AG04450 (cell line): ENCODE results near the gene EXOC1. TPM values are rescaled to one million over a fixed set of nuclear protein-coding genes. Genes with fewer than 3 reads are reported as not detected.

ENCODE experiments used
- CTCF ChIA-PET: fragments of 300-600, 350-600 bp; formaldehyde crosslinking; extraction: SDS; loops from one replicate; lab custom pipeline; 2022; ENCODE audit warnings: antibody characterized with exemption, inconsistent platforms; lab: Charles Lee
- POLR2A ChIA-PET: fragments of 350-600 bp; formaldehyde crosslinking; extraction: SDS; loops from one replicate; lab custom pipeline; 2021; ENCODE audit warnings: antibody characterized with exemption, inconsistent platforms; lab: Yijun Ruan, JAX
- DNase-seq: peaks from one replicate; pipeline ENCODE4 v3.0.0-alpha.2; 2011; ENCODE audit warnings: low read depth, low spot score
- H3K27ac ChIP-seq: one replicate; pipeline ENCODE4 v1.5.1; 2012; ENCODE audit warnings: low read depth, low read length, control low read depth
- H3K27me3 ChIP-seq: one replicate; pipeline ENCODE4 v1.6.0; 2012; ENCODE audit warnings: low read length; ENCODE audit not compliant: control insufficient read depth, insufficient read depth
- H3K4me3 ChIP-seq: 2 replicates; pipeline ENCODE4 v1.5.1; 2011; ENCODE audit warnings: mild to moderate bottlenecking, low read depth, low read length, control low read depth
- H3K9me3 ChIP-seq: 2 replicates; pipeline ENCODE4 v1.5.1; 2012; ENCODE audit warnings: low read length; ENCODE audit not compliant: control insufficient read depth, insufficient read depth
- CTCF ChIP-seq: IDR thresholded peaks from 2 replicates; pipeline ENCODE4 v1.5.1; 2011; ENCODE audit warnings: low read depth, low read length, control low read depth, inconsistent platforms
- polyA plus RNA-seq: library from polyadenylated mRNA; depleted of rRNA; stranded (reverse); fragments of >200 nt; gene quantifications from 2 replicates; pipeline ENCODE4 v1.2.3, GENCODE V29; 2011

Gene EXOC1
- polyA plus RNA-seq, 1 experiment = 35.2 TPM

DNA sequence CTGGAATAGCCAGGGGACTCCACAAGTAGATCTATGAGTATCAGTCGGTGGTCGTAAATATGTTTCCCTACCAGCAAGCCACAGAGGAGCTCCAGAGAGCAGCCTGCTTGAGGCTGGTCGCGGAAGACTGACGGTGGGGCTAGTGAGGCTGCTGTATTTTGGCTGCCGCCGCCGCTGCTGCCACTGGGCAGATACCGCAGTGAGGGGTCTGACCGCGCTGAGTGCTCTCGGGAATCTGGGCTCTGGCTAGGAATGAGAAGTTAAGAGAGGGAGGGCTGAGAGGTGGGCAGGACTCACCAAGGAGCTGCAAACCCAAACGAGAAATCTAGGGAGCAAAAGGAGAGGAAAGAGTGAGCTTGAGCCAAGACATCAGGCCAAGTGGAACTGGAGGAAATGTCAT is 33.8 kb upstream of the EXOC1 start, which contains the start of gene EXOC1L:
Gene EXOC1L, plus strand, starts transcription at position 157 of the 400 bp plus-strand sequence. Its CDS starts 237 bp downstream, at position 394.
- POLR2A ChIA-PET = no interaction called here
- H3K9me3 ChIP-seq = no peaks in the 10 kb centered on the region
- 0 out of 2 replicates have a peak, but pooled peaks have one; percentile 8 for TF ChIP-seq CTCF
- CTCF ChIA-PET = no interaction called here
- H3K4me3 ChIP-seq = 0 out of 2 replicates have a peak within 1 kb of the TSS, but pooled peaks have one; percentile 7
- no peak within 1 kb of the TSS for H3K27ac ChIP-seq
- H3K27me3 ChIP-seq = peaks cover 5% of the 10 kb centered on the region
- DNase-seq = no peak

DNA sequence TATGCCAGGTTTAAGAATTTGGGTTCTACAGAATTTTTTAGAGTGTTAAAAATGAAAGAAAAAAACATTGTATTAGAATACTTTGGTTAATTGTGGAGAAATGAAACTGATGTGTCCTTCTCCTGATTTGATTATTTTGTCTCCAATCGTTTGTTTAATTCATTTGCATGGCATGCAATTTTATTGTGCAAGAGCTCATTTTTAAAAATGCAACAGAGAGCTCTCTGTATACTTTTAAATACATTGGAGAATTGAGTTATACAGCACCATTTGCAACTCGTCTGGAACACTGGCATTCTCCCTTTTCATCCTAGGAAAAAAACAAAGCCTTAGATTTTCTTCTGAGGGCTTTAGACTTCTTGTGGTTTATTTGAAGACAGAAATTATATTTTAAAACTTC is 33.2 kb upstream of the EXOC1 start:
- H3K27ac ChIP-seq = no peak overlapping the region
- H3K27me3 ChIP-seq = peaks cover 5% of the 10 kb centered on the region
- TF ChIP-seq CTCF = no peak
- no peak for DNase-seq
- no peaks in the 10 kb centered on the region for H3K9me3 ChIP-seq
- H3K4me3 ChIP-seq = no peak overlapping the region
- ChIA-PET POLR2A (no interaction called here), CTCF (no interaction called here)

- CTCF ChIA-PET = interaction anchor here (0.6 kb wide), 1 partner anchor 398 kb away, joined by 3 read pairs; no protein-coding TSS in a partner anchor
These were observed 31.1 kb upstream of the EXOC1 start for GRCh38 chr4:55822329-55822728.

DNA sequence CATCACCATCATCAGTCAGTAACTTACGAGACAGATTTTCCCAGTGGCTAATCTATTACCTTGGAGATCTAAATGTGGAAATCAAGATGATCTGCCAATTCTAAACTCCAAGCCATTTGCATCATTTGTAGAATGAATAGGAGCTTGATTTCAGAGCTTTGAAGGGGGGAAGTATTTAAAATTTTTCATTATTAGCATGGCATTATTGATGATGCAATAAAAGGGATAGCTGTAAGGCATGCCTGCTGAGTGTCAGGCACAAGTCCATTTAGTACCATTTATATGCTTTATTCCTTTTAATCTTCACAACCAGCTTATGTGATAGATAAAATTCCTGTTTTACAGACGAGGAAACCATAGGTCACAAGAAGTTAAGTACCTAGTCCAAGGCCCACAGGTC is 28.6 kb upstream of the EXOC1 start:
- Histone ChIP-seq H3K27ac (no peak overlapping the region), H3K4me3 (no peak overlapping the region), H3K9me3 (no peaks in the 10 kb centered on the region), H3K27me3 (peaks cover 4% of the 10 kb centered on the region)
- ChIA-PET CTCF (no interaction called here), POLR2A (interaction anchor here (0.6 kb wide), 1 partner anchor 55 kb away, joined by 3 read pairs; no protein-coding TSS in a partner anchor)
- no peak for TF ChIP-seq CTCF
- DNase-seq = no peak

More at GRCh38 chr4:55822329-55822728, 31.1 kb upstream of the EXOC1 start:
- Histone ChIP-seq H3K27ac (no peak overlapping the region), H3K9me3 (no peaks in the 10 kb centered on the region), H3K27me3 (peaks cover 5% of the 10 kb centered on the region), H3K4me3 (no peak overlapping the region)
- POLR2A ChIA-PET = no interaction called here
- no peak for TF ChIP-seq CTCF
- DNase-seq = no peak

DNA sequence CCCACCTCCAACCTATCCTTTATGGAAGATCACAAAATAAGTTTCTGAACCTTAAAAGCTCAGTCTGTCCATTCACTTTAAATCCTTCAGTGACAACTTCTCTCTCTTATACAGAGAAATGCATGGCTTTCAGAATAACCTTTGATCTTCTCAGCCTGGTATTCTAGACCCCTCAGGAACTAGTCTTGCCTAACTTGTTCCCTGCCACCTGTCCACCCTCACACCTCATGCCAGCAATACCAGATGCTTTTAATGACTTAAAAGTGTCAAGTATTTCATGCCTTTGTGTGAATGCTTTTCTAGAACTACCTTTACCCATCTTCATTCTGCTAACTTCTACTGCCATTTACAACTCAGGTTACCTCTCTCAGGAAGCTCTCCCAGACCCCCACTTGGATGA is 26.5 kb upstream of the EXOC1 start:
- Histone ChIP-seq H3K4me3 (no peak overlapping the region), H3K27me3 (no peaks in the 10 kb centered on the region), H3K27ac (no peak overlapping the region), H3K9me3 (no peaks in the 10 kb centered on the region)
- DNase-seq = no peak
- ChIA-PET CTCF (no interaction called here), POLR2A (no interaction called here)
- no peak for TF ChIP-seq CTCF
